Chondrocyte (in vitro differentiated cells): Measurements from ENCODE around the gene CD247. TPM values are rescaled to one million over a fixed set of nuclear protein-coding genes. Genes with fewer than 3 reads are reported as not detected.

Experiments
- DNase-seq: peaks from one replicate; pipeline ENCODE4 v3.0.0; 2021; ENCODE audit warnings: mixed read lengths, low spot score
- H3K27ac Mint-ChIP-seq: one replicate; pipeline ENCODE4 v1.8.0; 2021; ENCODE audit warnings: mild to moderate bottlenecking, moderate library complexity, mixed read lengths; ENCODE audit not compliant: unreplicated experiment
- H3K27me3 Mint-ChIP-seq: 2 replicates; pipeline ENCODE4 v1.8.0; 2021; ENCODE audit warnings: low read depth, mixed read lengths
- H3K36me3 Mint-ChIP-seq: 2 replicates; pipeline ENCODE4 v1.8.0; 2021; ENCODE audit warnings: low read depth, mixed read lengths
- H3K4me1 Mint-ChIP-seq: 2 replicates; pipeline ENCODE4 v1.8.0; 2021; ENCODE audit warnings: low read depth, mild to moderate bottlenecking, mixed read lengths
- H3K4me3 Mint-ChIP-seq: one replicate; pipeline ENCODE4 v1.8.0; 2021; ENCODE audit warnings: mild to moderate bottlenecking, moderate library complexity, mixed read lengths; ENCODE audit not compliant: unreplicated experiment
- H3K9me3 Mint-ChIP-seq: 2 replicates; pipeline ENCODE4 v1.8.0; 2021; ENCODE audit warnings: low read depth, mixed read lengths
- total RNA-seq: library from RNA; stranded (reverse); gene quantifications from 3 replicates; pipeline ENCODE4 v1.2.1, GENCODE V29; 2021
- TF ChIP-seq, protein P1 (sequence below): fragments of 200-600 bp; sonication (generic); IDR thresholded peaks from 2 replicates; pipeline ENCODE4 v1.5.0; 2021; ENCODE audit warnings: antibody characterized with exemption, mild to moderate bottlenecking, moderate library complexity

The CD247 gene
- total RNA-seq, 1 donor from 2014 or later: not detected

DNA sequence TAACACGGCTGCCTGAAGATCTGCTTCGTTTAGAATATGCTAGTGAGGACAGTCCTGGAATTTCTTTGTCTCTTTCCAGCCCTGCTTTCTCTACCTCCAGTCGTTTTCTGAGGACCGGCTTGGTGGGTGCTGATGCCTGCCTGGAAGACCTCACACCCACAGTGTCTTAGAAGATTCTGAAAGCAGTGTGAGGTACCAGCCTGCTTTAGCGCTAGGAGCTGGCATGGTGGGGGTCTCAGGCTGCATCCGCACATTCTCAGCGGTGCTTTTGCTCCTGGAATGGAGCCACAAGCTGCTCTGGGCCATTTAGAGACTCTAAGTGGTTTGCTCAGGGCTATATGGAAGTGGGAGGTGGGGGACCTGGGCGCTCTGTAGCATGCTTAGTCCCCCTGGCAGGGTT lies 61.4 kb downstream of the CD247 start:
- no peak for DNase-seq
- H3K27me3 Mint-ChIP-seq: no peaks in the 10 kb centered on the region
- no peak overlapping the region for H3K4me3 Mint-ChIP-seq
- H3K36me3 Mint-ChIP-seq: no peaks in the 10 kb centered on the region
- no peak overlapping the region for H3K27ac Mint-ChIP-seq
- TF ChIP-seq, protein P1, sequence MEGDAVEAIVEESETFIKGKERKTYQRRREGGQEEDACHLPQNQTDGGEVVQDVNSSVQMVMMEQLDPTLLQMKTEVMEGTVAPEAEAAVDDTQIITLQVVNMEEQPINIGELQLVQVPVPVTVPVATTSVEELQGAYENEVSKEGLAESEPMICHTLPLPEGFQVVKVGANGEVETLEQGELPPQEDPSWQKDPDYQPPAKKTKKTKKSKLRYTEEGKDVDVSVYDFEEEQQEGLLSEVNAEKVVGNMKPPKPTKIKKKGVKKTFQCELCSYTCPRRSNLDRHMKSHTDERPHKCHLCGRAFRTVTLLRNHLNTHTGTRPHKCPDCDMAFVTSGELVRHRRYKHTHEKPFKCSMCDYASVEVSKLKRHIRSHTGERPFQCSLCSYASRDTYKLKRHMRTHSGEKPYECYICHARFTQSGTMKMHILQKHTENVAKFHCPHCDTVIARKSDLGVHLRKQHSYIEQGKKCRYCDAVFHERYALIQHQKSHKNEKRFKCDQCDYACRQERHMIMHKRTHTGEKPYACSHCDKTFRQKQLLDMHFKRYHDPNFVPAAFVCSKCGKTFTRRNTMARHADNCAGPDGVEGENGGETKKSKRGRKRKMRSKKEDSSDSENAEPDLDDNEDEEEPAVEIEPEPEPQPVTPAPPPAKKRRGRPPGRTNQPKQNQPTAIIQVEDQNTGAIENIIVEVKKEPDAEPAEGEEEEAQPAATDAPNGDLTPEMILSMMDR: no peak
- no peaks in the 10 kb centered on the region for H3K9me3 Mint-ChIP-seq
- H3K4me1 Mint-ChIP-seq: peaks cover 8% of the 10 kb centered on the region

DNA sequence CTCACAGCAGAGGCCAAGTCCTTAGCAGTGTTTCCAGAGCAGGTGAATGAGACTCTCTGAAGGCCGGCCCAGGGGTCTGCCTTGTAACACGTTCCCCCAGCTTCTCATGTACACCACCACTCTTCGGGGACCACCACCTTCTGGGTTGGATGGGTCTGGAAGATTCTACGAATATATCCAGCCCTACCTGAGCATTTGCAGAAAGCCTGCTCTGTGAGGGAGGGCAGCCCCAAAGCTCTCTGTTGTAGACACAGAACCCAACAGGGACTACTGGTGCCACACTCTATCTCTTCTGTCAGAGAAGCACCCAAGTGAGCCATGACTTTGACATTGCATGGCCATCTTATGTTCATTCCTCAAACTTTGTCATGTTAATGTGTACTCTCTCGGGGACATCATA lies 61.8 kb downstream of the CD247 start:
- no peaks in the 10 kb centered on the region for H3K36me3 Mint-ChIP-seq
- H3K27me3 Mint-ChIP-seq: no peaks in the 10 kb centered on the region
- no peak overlapping the region for H3K4me3 Mint-ChIP-seq
- no peaks in the 10 kb centered on the region for H3K9me3 Mint-ChIP-seq
- TF ChIP-seq, protein P1: no peak
- H3K4me1 Mint-ChIP-seq: peaks cover 8% of the 10 kb centered on the region
- no peak for DNase-seq
- H3K27ac Mint-ChIP-seq: no peak overlapping the region

DNA sequence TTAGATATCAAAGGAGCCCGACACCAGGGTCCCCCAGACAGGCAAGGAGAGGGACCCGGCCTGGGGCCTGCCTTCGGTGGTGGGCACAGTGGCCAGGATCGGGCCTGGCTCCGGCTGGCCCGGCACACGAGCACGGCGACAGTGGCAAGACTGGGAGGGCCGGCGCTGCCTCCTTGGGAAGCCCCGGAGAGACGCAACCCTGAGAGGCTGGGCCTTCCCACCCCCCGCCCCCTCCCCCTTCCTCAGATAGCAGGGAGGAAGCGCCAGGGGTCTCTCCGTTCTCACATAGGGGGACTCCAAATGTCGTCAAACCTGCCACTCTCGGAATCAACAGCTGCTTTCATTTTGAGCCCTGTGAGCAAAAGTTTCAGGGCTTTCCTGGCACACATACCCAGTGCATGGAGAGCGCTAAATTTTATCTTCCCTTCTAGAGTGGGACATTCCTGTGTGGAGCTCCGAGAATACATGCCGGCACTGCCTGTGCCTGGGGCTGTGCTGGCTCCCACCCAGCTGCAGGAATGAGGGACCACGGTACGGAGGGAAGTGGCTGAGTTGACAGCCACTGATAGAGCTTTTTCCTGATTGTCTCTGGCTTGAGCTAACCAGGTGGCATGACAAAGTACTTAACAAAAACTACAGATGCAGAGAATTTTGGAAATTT lies 62.4 kb downstream of the CD247 start:
- peak overlapping the region; percentile 72 for H3K4me3 Mint-ChIP-seq
- DNase-seq: no peak
- H3K4me1 Mint-ChIP-seq: peaks cover 8% of the 10 kb centered on the region
- H3K27me3 Mint-ChIP-seq: peaks cover under 1% of the 10 kb centered on the region
- H3K9me3 Mint-ChIP-seq: no peaks in the 10 kb centered on the region
- no peaks in the 10 kb centered on the region for H3K36me3 Mint-ChIP-seq
- H3K27ac Mint-ChIP-seq: peak overlapping the region; percentile 71
- TF ChIP-seq, protein P1: no peak

DNA sequence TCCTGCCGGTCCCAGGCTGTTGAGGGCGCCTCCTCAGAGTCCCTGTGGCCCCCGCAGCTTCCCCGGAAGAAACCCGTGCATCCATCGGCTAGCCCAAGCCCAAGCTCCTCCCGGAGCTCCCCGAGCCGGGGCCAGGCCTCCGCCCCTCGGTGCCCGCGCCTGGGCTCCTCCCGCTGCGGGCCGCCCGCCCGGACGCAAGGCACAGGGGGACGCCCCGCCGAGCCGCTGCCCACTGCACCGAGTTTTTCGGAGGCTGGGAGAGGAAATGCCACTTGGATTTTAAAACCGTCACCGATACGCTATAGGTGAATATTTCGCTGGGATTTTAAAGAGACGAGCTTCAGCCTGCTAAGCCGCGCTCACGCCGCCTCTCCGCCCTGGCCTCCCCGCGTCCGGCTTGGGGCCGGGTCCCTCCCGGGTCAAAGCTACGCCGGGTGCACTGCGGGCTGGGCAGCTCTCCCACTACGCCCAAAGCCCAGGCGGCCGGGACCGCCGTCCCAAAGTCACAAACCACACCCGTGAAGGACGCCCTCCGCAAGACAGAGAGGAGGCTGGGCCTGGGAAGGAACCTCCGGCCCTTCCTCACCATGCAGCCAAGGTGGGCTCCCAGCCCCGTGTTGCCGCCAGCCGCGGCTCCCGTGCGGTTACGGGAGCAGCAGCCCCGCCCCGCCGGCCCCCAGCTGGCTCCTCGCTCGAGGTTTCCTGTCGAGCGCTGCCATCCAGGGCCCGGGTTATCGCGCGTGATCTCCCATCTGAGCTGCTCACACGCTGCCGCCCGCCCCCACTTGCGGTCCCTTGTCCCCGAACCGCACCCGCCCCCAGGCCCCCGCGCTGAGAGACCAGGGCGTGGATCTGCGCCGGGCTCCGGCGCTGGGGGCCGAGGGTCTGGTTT lies 63.2 kb downstream of the CD247 start:
- H3K27ac Mint-ChIP-seq: no peak overlapping the region
- H3K4me1 Mint-ChIP-seq: peaks cover 8% of the 10 kb centered on the region
- TF ChIP-seq, protein P1: no peak
- DNase-seq: no peak
- no peaks in the 10 kb centered on the region for H3K9me3 Mint-ChIP-seq
- peaks cover 2% of the 10 kb centered on the region for H3K27me3 Mint-ChIP-seq
- H3K36me3 Mint-ChIP-seq: no peaks in the 10 kb centered on the region
- peak overlapping the region; percentile 72 for H3K4me3 Mint-ChIP-seq

DNA sequence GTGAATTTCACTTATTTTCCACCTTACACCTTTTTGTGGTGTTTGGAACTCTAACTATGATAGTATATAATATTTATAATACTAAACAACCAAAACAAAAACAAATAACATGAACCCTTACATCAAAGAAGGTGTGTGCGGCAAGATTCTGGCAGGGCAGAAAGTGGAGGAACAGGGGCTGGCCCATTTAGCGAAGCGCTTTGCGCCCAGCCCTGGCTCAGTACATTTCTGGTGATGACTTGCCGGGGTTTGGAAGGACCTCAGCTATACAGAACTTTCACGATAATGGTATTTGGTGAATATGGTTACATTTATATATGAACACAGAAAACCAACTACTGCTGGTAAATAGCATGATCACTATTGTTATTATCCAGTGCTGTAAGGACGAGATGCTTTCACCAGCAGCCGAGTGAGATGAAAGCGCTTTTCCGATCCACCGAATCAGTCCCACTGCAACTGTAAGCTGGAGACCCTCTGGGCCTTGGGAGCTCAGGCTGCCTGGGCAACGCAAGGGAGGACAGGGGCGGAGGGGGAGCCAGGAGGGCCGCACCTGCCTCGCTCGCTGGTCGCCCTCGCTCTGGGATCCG lies 63.9 kb downstream of the CD247 start:
- no peak overlapping the region for H3K27ac Mint-ChIP-seq
- H3K36me3 Mint-ChIP-seq: no peaks in the 10 kb centered on the region
- TF ChIP-seq, protein P1: no peak
- peak overlapping the region; percentile 72 for H3K4me3 Mint-ChIP-seq
- no peak for DNase-seq
- H3K4me1 Mint-ChIP-seq: peaks cover 8% of the 10 kb centered on the region
- peaks cover 2% of the 10 kb centered on the region for H3K27me3 Mint-ChIP-seq
- no peaks in the 10 kb centered on the region for H3K9me3 Mint-ChIP-seq
